Lung (tissue), 12 donors: ENCODE measurements around the gene ACTG1. TPM values are rescaled to one million over a fixed set of nuclear protein-coding genes. Genes with fewer than 3 reads are reported as not detected.

Experiments used
- ATAC-seq: fragments of 200-7000 bp; cut with Tn5 transposase; one replicate; pipeline ENCODE4 v1.9.1; 2020; ENCODE audit warnings: moderate number of reproducible peaks; ENCODE audit not compliant: insufficient read depth, low FRiP score
- DNase-seq, 3 donors: peaks; one replicate each; pipeline ENCODE4 v3.0.0-alpha.2; 2013 to 2017
- H3K27ac ChIP-seq, 2 donors: one replicate each; pipeline ENCODE4 v1.5.1; 2013; ENCODE audit warnings: mild to moderate bottlenecking in 2 of 2, moderate library complexity in 2 of 2, control low read depth in 1 of 2, inconsistent platforms in 1 of 2, low read depth in 1 of 2, low read length in 1 of 2
- H3K27me3 ChIP-seq, 3 donors: one replicate each; pipeline ENCODE4 v1.5.1; 2013; ENCODE audit warnings: low read length in 2 of 3; ENCODE audit not compliant: control insufficient read depth in 3 of 3, insufficient read depth in 3 of 3
- H3K36me3 ChIP-seq, 4 donors: one replicate each; pipeline ENCODE4 v1.5.1; 2013; ENCODE audit warnings: low read length in 4 of 4, mild to moderate bottlenecking in 1 of 4, moderate library complexity in 1 of 4; ENCODE audit not compliant: control insufficient read depth in 4 of 4, insufficient read depth in 4 of 4
- H3K4me1 ChIP-seq, 5 donors: one replicate each; pipeline ENCODE4 v1.5.1; 2013; ENCODE audit warnings: low read length in 5 of 5, mild to moderate bottlenecking in 2 of 5, moderate library complexity in 1 of 5; ENCODE audit not compliant: control insufficient read depth in 5 of 5, insufficient read depth in 5 of 5
- H3K4me3 ChIP-seq: one replicate; pipeline ENCODE4 v1.5.1; 2013; ENCODE audit warnings: mild to moderate bottlenecking, control low read depth, moderate library complexity
- H3K9ac ChIP-seq, 2 donors: one replicate each; pipeline ENCODE4 v1.5.1; 2013; ENCODE audit warnings: low read length in 2 of 2, control low read depth in 1 of 2; ENCODE audit not compliant: insufficient read depth in 1 of 2
- H3K9me3 ChIP-seq, 4 donors: one replicate each; pipeline ENCODE4 v1.5.1; 2013; ENCODE audit warnings: low read length in 3 of 4, mild to moderate bottlenecking in 1 of 4, moderate library complexity in 1 of 4; ENCODE audit not compliant: control insufficient read depth in 4 of 4, insufficient read depth in 3 of 4
- CTCF ChIP-seq: IDR thresholded peaks from 2 replicates; pipeline ENCODE4 v1.5.1; 2012; ENCODE audit warnings: mild to moderate bottlenecking; ENCODE audit errors: control extremely low read depth, extremely low read depth
- WGBS, 2 donors: extraction: QIAGEN DNeasy Blood & Tissue Kit; methylation state at CpG; one replicate each; pipeline ENCODE4 v1.1.7; 2013; 5-methylcytosine and 5-hydroxymethylcytosine counted together
- polyA plus RNA-seq, 2 donors: library from polyadenylated mRNA; stranded (reverse); fragments of 200-250 nt; gene quantifications; one replicate each; pipeline ENCODE4 v1.2.1, GENCODE V29; 2013
- total RNA-seq, 2 donors: library from RNA; depleted of rRNA in 1 of 2; stranded (reverse); fragments of >200 nt in 1 of 2; gene quantifications; one replicate each; pipeline ENCODE4 v1.2.1, GENCODE V29; 2014 to 2021
- donor health status: control.
- donor health status: control.
- donor health status: Bipolar disorder and iron deficiency.
- donor health status: healthy.
- donor health status: DM: yes; HTN: yes; CAD: no.

The ACTG1 gene
- total and polyA plus RNA-seq, 4 donors, result 1,461 to 4,301 (median 3,063) TPM

- WGBS, 2 donors, result 78 to 83% methylated on average over 18 of the region's 18 CpGs
- H3K9ac ChIP-seq, result no peak overlapping the region
- TF ChIP-seq CTCF, result no peak
- peaks cover 0 to 2% (median 0%) of the 10 kb centered on the region in 4 donors for H3K9me3 ChIP-seq
- peaks cover 0 to 24% (median 3%) of the 10 kb centered on the region in 5 donors for H3K4me1 ChIP-seq
- peaks cover 0 to 23% (median 21%) of the 10 kb centered on the region in 3 donors for H3K27me3 ChIP-seq
- H3K4me3 ChIP-seq, result no peak overlapping the region
- DNase-seq (no peak), ATAC-seq (no peak)
- H3K36me3 ChIP-seq, result no peaks in the 10 kb centered on the region
- no peak overlapping the region for H3K27ac ChIP-seq
Measured at GRCh38 chr17:81524039-81524864, 11.7 kb upstream of the ACTG1 start.

DNA sequence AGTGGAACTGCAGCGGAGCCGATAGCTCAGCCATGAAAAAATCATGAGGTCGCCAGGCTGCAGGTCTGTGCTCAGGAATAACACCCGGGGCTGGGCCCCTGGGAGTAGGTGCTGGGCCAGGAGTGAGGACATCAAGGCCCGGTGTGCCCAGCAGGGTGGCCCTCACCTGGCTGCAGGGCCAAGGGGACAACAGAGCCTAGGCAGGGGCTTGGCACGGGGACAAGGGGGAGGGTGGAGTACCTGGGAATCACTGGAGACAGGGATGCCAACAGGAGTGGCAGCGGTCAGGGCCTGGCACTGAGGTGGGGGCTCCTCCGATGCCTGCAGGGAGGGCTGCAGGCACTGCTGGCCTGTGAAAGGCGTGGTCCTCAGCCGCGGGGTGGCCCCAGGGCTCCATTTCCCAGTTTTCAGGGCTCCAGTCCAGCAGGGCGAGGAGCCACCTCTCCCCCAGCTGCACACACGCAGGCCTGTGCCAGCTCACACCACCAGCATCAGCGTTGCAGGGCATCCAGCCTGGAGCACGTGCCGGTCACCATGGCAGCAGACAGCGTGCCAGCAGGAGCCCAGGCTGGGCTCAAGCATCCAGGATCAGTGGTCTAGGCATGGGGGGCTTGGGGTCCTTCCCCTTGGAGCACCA lies 10.9 kb upstream of the ACTG1 start:
- H3K4me1 ChIP-seq, result peaks cover 0 to 31% (median 9%) of the 10 kb centered on the region in 5 donors
- ATAC-seq (no peak), DNase-seq (no peak)
- peaks cover 0 to 2% (median 0%) of the 10 kb centered on the region in 4 donors for H3K9me3 ChIP-seq
- no peak overlapping the region for H3K27ac ChIP-seq
- H3K4me3 ChIP-seq, result no peak overlapping the region
- 41 to 43% methylated on average over 17 of the region's 17 CpGs for WGBS, 2 donors
- peaks cover 0 to 21% (median 16%) of the 10 kb centered on the region in 3 donors for H3K27me3 ChIP-seq
- no peak for TF ChIP-seq CTCF
- H3K9ac ChIP-seq, result no peak overlapping the region
- H3K36me3 ChIP-seq, result no peaks in the 10 kb centered on the region

- no peak for TF ChIP-seq CTCF
- peaks cover 0 to 37% (median 13%) of the 10 kb centered on the region in 5 donors for H3K4me1 ChIP-seq
- peaks cover 0 to 18% (median 13%) of the 10 kb centered on the region in 3 donors for H3K27me3 ChIP-seq
- no peaks in the 10 kb centered on the region for H3K36me3 ChIP-seq
- DNase-seq, result peak; percentile 71 to 79 (median 79)
- peaks cover 0 to 2% (median 0%) of the 10 kb centered on the region in 4 donors for H3K9me3 ChIP-seq
- H3K9ac ChIP-seq, result no peak overlapping the region
- H3K4me3 ChIP-seq, result no peak overlapping the region
- no peak for ATAC-seq
- WGBS, 2 donors, result 67 to 72% methylated on average over 26 of the region's 26 CpGs
- H3K27ac ChIP-seq, result no peak overlapping the region
Measured at GRCh38 chr17:81522491-81523401, 10.1 kb upstream of the ACTG1 start.
